ENCODE measurements around the gene GABRG3. TPM values are rescaled to one million over a fixed set of nuclear protein-coding genes. Genes with fewer than 3 reads are reported as not detected.

Gene GABRG3
- total RNA-seq, 1 experiment from 2014 or later = 0.15 TPM

DNA sequence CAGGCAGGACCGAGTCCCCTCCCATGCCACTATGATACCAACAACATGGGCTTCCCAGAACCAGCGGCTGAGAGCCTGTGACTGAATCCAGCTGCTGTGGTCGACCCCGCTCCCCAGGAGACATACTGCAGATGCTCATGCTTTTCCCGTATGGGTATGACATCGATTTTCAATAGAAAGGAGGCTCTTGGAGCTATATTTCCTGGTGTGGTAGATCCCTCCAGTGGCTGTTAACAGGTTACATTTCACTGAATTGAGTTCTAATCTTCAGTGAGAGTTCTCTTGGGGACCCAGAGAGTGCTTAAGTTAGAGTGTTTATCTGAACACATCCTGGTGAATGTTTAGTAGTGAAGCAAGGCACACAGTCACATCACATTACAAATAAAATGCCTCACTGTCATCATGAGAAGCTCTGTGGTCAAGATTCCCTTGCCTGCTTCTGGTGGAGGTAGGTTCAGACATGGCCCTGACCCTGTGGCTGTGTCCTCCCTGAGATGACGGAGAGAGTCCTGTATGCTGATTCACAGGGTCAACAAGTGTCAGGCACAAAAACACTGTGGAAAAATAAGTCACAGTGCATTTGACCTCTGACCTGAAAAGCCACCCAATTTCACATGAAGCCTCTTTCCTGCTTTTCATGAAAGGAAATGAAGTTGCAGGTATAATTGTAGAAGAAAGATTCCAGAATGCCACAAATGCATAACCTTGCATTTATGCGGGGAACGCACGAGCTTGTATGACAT, 110.9 kb downstream of the GABRG3 start:
- Histone ChIP-seq H3K9me3 (ENCODE audit: control insufficient read depth, low read depth, low read length) (no peaks in the 10 kb centered on the region), H3K23ac (ENCODE audit: insufficient read length, low read depth, low read length) (no peak overlapping the region), H3K4me2 (ENCODE audit: insufficient read depth, insufficient read length, low read length) (no peak overlapping the region), H3K79me2 (ENCODE audit: insufficient read depth, low read length) (no peaks in the 10 kb centered on the region), H2AK5ac (ENCODE audit: insufficient read length, low read length) (no peak overlapping the region), H3K18ac (ENCODE audit: insufficient read length, low read depth, low read length) (no peak overlapping the region), H4K91ac (ENCODE audit: insufficient read length, low read depth, low read length) (no peak overlapping the region), H3K27me3 (ENCODE audit: insufficient read depth, low read length) (no peaks in the 10 kb centered on the region), H3K23me2 (ENCODE audit: insufficient read length, low read depth, low read length, poor library complexity, severe bottlenecking) (no peaks in the 10 kb centered on the region), H2BK20ac (ENCODE audit: low read depth, low read length, poor library complexity, severe bottlenecking) (no peak overlapping the region), H3K27ac (ENCODE audit: insufficient read length, low read depth, low read length) (no peak overlapping the region), H4K8ac (replicated peaks; ENCODE audit: insufficient read length, low read depth, low read length) (no peak overlapping the region), H4K20me1 (ENCODE audit: control insufficient read depth, insufficient read depth, insufficient read length) (no peaks in the 10 kb centered on the region), H2BK5ac (ENCODE audit: insufficient read length, low read length) (no peak overlapping the region), H3K56ac (ENCODE audit: insufficient read length, low read depth, low read length) (no peak overlapping the region), H3K14ac (ENCODE audit: insufficient read depth, low read length) (no peak overlapping the region), H2BK12ac (ENCODE audit: insufficient read length, low read depth, low read length) (no peak overlapping the region), H3K4ac (ENCODE audit: low read depth, low read length) (no peak overlapping the region), H3K79me1 (ENCODE audit: insufficient read depth, low read depth, low read length, poor library complexity, severe bottlenecking) (no peaks in the 10 kb centered on the region), H3K4me1 (ENCODE audit: insufficient read depth, low read length) (no peaks in the 10 kb centered on the region; the same call in 1 of the 2 replicates), H2BK15ac (ENCODE audit: low read depth, low read length) (no peak overlapping the region), H4K5ac (ENCODE audit: insufficient read length, low read depth, low read length) (no peak overlapping the region), H2BK120ac (ENCODE audit: low read depth, low read length, poor library complexity, severe bottlenecking) (no peak overlapping the region), H3K9ac (ENCODE audit: extremely low read depth, insufficient read length, low read length) (no peak overlapping the region), H3T11ph (ENCODE audit: low read length) (no peak overlapping the region), H2AFZ (ENCODE audit: low read length) (no peak overlapping the region)
- H3K4me1 Mint-ChIP-seq = peaks cover 19% of the 10 kb centered on the region in 2 experiments
- H3K4me3 Mint-ChIP-seq = no peak overlapping the region
- H3K9me3 Mint-ChIP-seq = no peaks in the 10 kb centered on the region
- H3K27ac Mint-ChIP-seq = no peak overlapping the region; a peak in 1 of 7 replicates
- TF ChIP-seq CTCF (conservative IDR thresholded peaks at IDR 0.05) = no peak
- no CpG with 5 or more reads among the region's 10 CpGs for WGBS (ENCODE audit: extremely low coverage, insufficient read length, low lambda C conversion rate)
- DNase-seq = no peak
- H3K36me3 Mint-ChIP-seq (ENCODE audit: insufficient read depth in 1 of 3, low read depth in 3 of 3) = no peaks in the 10 kb centered on the region
- no peaks in the 10 kb centered on the region for H3K27me3 Mint-ChIP-seq (ENCODE audit: low read depth)
